AG04450 (cell line): ENCODE data around the gene ZNF17. TPM values are rescaled to one million over a fixed set of nuclear protein-coding genes. Genes with fewer than 3 reads are reported as not detected.

Experiments
- CTCF ChIA-PET: fragments of 300-600, 350-600 bp; formaldehyde crosslinking; extraction: SDS; loops from one replicate; lab custom pipeline; 2022; ENCODE audit warnings: antibody characterized with exemption, inconsistent platforms; lab: Charles Lee
- POLR2A ChIA-PET: fragments of 350-600 bp; formaldehyde crosslinking; extraction: SDS; loops from one replicate; lab custom pipeline; 2021; ENCODE audit warnings: antibody characterized with exemption, inconsistent platforms; lab: Yijun Ruan, JAX
- DNase-seq: peaks from one replicate; pipeline ENCODE4 v3.0.0-alpha.2; 2011; ENCODE audit warnings: low read depth, low spot score
- H3K27ac ChIP-seq: one replicate; pipeline ENCODE4 v1.5.1; 2012; ENCODE audit warnings: low read depth, low read length, control low read depth
- H3K27me3 ChIP-seq: one replicate; pipeline ENCODE4 v1.6.0; 2012; ENCODE audit warnings: low read length; ENCODE audit not compliant: control insufficient read depth, insufficient read depth
- H3K4me3 ChIP-seq: 2 replicates; pipeline ENCODE4 v1.5.1; 2011; ENCODE audit warnings: mild to moderate bottlenecking, low read depth, low read length, control low read depth
- H3K9me3 ChIP-seq: 2 replicates; pipeline ENCODE4 v1.5.1; 2012; ENCODE audit warnings: low read length; ENCODE audit not compliant: control insufficient read depth, insufficient read depth
- polyA minus RNA-seq: library from RNA; depleted of rRNA, polyadenylated mRNA; stranded (reverse); fragments of >200 nt; gene quantifications from 2 replicates; pipeline ENCODE4 v1.2.3, GENCODE V29; 2011; rRNA and poly(A)+ RNA removed
- polyA plus RNA-seq: library from polyadenylated mRNA; depleted of rRNA; stranded (reverse); fragments of >200 nt; gene quantifications from 2 replicates; pipeline ENCODE4 v1.2.3, GENCODE V29; 2011; rRNA removed
- TF ChIP-seq, protein P1 (sequence below): IDR thresholded peaks from 2 replicates; pipeline ENCODE4 v1.5.1; 2011; ENCODE audit warnings: low read depth, low read length, control low read depth, inconsistent platforms

The ZNF17 gene
- 5.7 and 6.4 TPM in 2 replicates for polyA plus RNA-seq
- 30.1 and 35.3 TPM in 2 replicates for polyA minus RNA-seq

- peak within 1 kb of the TSS; percentile 99 for H3K4me3 ChIP-seq
- TF ChIP-seq, protein P1, sequence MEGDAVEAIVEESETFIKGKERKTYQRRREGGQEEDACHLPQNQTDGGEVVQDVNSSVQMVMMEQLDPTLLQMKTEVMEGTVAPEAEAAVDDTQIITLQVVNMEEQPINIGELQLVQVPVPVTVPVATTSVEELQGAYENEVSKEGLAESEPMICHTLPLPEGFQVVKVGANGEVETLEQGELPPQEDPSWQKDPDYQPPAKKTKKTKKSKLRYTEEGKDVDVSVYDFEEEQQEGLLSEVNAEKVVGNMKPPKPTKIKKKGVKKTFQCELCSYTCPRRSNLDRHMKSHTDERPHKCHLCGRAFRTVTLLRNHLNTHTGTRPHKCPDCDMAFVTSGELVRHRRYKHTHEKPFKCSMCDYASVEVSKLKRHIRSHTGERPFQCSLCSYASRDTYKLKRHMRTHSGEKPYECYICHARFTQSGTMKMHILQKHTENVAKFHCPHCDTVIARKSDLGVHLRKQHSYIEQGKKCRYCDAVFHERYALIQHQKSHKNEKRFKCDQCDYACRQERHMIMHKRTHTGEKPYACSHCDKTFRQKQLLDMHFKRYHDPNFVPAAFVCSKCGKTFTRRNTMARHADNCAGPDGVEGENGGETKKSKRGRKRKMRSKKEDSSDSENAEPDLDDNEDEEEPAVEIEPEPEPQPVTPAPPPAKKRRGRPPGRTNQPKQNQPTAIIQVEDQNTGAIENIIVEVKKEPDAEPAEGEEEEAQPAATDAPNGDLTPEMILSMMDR, result no peak
- peak; percentile 83 for DNase-seq
- CTCF ChIA-PET, result no interaction called here
- POLR2A ChIA-PET, result no interaction called here
- peaks cover 5% of the 10 kb centered on the region; the same call in 1 of the 2 replicates for H3K9me3 ChIP-seq
- no peak within 1 kb of the TSS for H3K27ac ChIP-seq
- H3K27me3 ChIP-seq, result no peaks in the 10 kb centered on the region
Observed at GRCh38 chr19:57410877-57411671, at the start of gene ZNF17. Gene ZNF17, plus strand, starts transcription at chr19:57411161. Its CDS starts 2,455 bp downstream, at chr19:57413616.

GRCh38 chr19:57362419-57362818 is 48.5 kb upstream of the ZNF17 start:
- Histone ChIP-seq H3K27me3 (no peaks in the 10 kb centered on the region), H3K9me3 (no peaks in the 10 kb centered on the region; the same call in none of the 2 replicates), H3K4me3 (peak overlapping the region; percentile 67), H3K27ac (peak overlapping the region; percentile 92)
- ChIA-PET POLR2A (interaction anchor here (0.6 to 1.4 kb wide), 3 partner anchors 27 to 425 kb away, joined by 3 to 5 read pairs (median 5); partner anchors contain the start of genes ZNF548 and ZNF749), CTCF (interaction anchor here (0.9 kb wide), 1 partner anchor 12 kb away, joined by 3 read pairs; the partner anchor contains the start of gene ZNF304)
- no peak for DNase-seq
- TF ChIP-seq, protein P1, result no peak

DNA sequence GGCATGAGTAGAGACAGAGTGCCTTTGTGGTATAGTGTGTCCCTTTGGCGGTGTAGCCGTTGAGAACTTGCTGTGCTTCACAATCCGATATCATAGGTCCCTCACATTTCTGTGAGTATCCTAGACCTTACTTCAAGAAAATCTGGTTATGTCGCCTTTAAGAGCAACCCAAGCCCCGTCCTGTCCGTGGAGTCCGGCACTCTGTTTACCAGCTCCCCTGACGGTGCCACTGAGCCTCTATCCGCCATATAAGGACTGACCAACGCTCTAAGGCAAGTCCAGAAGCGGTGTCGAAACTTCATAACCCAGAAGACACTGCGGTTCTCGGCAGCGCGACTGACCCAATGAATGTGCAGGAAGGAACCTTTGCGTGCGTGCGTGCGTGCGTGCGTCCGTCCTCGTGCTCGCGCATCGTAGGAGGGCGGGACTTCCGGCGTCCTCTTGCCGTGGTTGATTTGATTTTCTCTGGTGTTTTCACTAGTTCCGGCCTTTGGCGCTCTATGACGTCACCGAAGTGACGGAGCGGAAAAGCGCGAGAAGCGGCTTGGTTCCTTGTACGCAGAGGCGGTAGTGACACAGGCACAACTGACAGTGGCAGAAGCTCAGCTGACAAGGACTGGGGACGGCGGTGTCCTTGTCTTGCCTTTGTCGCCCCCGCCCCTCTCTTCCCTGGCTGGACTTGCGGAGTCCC is 47.8 kb upstream of the ZNF17 start, which contains the start of the genes TRAPPC2B and ZNF547:
Gene TRAPPC2B (plus strand): TSS at position 555 of the 691 bp plus-strand sequence. CDS start 1,283 bp downstream, outside the sequence.
Gene ZNF547 (plus strand): TSS at position 555 of the 691 bp plus-strand sequence. CDS start 5,005 bp downstream, outside the sequence.
- ChIA-PET CTCF (interaction anchor here (0.9 kb wide), 1 partner anchor 12 kb away, joined by 3 read pairs; the partner anchor contains the start of gene ZNF304), POLR2A (interaction anchor here (0.6 to 1.4 kb wide), 4 partner anchors 26 to 629 kb away, joined by 3 to 5 read pairs (median 4); partner anchors contain the start of genes ZNF548 and ZNF749)
- no peaks in the 10 kb centered on the region; the same call in 1 of the 2 replicates for H3K9me3 ChIP-seq
- DNase-seq, result peak; percentile 99
- H3K27me3 ChIP-seq, result no peaks in the 10 kb centered on the region
- peak within 1 kb of the TSS; percentile 81 for H3K4me3 ChIP-seq
- TF ChIP-seq, protein P1, result no peak
- peak within 1 kb of the TSS; percentile 92 for H3K27ac ChIP-seq

- Histone ChIP-seq H3K27ac (peak overlapping the region; percentile 75), H3K9me3 (no peaks in the 10 kb centered on the region; the same call in 1 of the 2 replicates), H3K4me3 (peak overlapping the region; percentile 81), H3K27me3 (no peaks in the 10 kb centered on the region)
- TF ChIP-seq, protein P1, result no peak
- CTCF ChIA-PET, result no interaction called here
- POLR2A ChIA-PET, result interaction anchor here (0.6 to 1.4 kb wide), 3 partner anchors 26 to 91 kb away, joined by 5 to 6 read pairs (median 5); partner anchors contain the start of genes ZNF548 and ZNF749
- no peak for DNase-seq
Observed at GRCh38 chr19:57363688-57364181, 47.2 kb upstream of the ZNF17 start.
